Stomach (tissue), 9 donors: ENCODE data around the gene POU3F3. TPM values are rescaled to one million over a fixed set of nuclear protein-coding genes. Genes with fewer than 3 reads are reported as not detected.

Experiments used
- DNase-seq, 2 donors: peaks; one replicate each; pipeline versions ENCODE4 v3.0.0 to v3.0.0-alpha.2; 2013 to 2019
- H3K27ac ChIP-seq, 5 donors: fragments of 200-600 bp in 4 of 5; sonication (generic) in 4 of 5; one replicate each; pipeline ENCODE4 v1.5.1; 2013 to 2019; ENCODE audit warnings: mild to moderate bottlenecking in 1 of 5, moderate library complexity in 1 of 5
- H3K27me3 ChIP-seq, 3 donors: fragments of 200-600 bp; sonication (generic); one replicate each; pipeline ENCODE4 v1.5.1; 2017 to 2019; ENCODE audit warnings: mixed run types in 1 of 3
- H3K36me3 ChIP-seq, 4 donors: fragments of 200-600 bp; sonication (generic); 1 replicate in 3 of 4; 2 replicates in 1 of 4; pipeline ENCODE4 v1.5.1; 2016 to 2019
- H3K4me1 ChIP-seq, 4 donors: fragments of 200-600 bp; sonication (generic); one replicate each; pipeline ENCODE4 v1.5.1; 2016 to 2019
- H3K4me3 ChIP-seq, 4 donors: fragments of 200-600 bp; sonication (generic) in 3 of 4; one replicate each; pipeline ENCODE4 v1.5.1; 2016 to 2019; ENCODE audit warnings: mild to moderate bottlenecking in 1 of 4
- H3K9me3 ChIP-seq, 4 donors: fragments of 200-600 bp; sonication (generic); one replicate each; pipeline ENCODE4 v1.5.1; 2016 to 2019
- CTCF ChIP-seq, 7 experiments: fragments of 450-650 bp in 4 of 7; fragments of 200-600 bp in 3 of 7; sonication (generic) in 3 of 7; IDR thresholded peaks; one replicate each; pipeline ENCODE4 v1.5.1; 2016 to 2019; ENCODE audit warnings: antibody characterized with exemption in 7 of 7, control low read depth in 2 of 7, mild to moderate bottlenecking in 1 of 7
- EP300 ChIP-seq: sonication (generic); formaldehyde crosslinking; IDR thresholded peaks from one replicate; pipeline ENCODE4 v1.6.1; 2017; ENCODE audit warnings: antibody characterized with exemption
- POLR2A ChIP-seq, 4 donors: fragments of 450-650 bp; IDR thresholded peaks; one replicate each; pipeline ENCODE4 v1.6.1; 2016; ENCODE audit warnings: antibody characterized with exemption in 4 of 4, control low read depth in 2 of 4, mild to moderate bottlenecking in 1 of 4, moderate library complexity in 1 of 4
- POLR2AphosphoS5 ChIP-seq, 3 donors: sonication (generic); formaldehyde crosslinking; IDR thresholded peaks; one replicate each; pipeline ENCODE4 v1.6.1; 2016; ENCODE audit warnings: antibody characterized with exemption in 3 of 3
- WGBS, 5 donors: extraction: QIAGEN DNeasy Blood & Tissue Kit in 3 of 5; methylation state at CpG; one replicate each; pipeline versions ENCODE4 v1.1.5 to v1.1.7; 2013 to 2018; 5-methylcytosine and 5-hydroxymethylcytosine counted together
- intact Hi-C: fragments of 100-400 bp; cut with DNase I; formaldehyde crosslinking; loops from one replicate; pipeline ENCODE4 v1.15.1; 2023; ENCODE audit warnings: low total_unique reads
- polyA plus RNA-seq, 3 donors: library from polyadenylated mRNA; stranded (reverse); fragments of 200-250 nt; gene quantifications; one replicate each; pipeline ENCODE4 v1.2.3, GENCODE V29; 2013
- total RNA-seq, 5 donors: library from RNA; depleted of rRNA; stranded (reverse); fragments of >200 nt; gene quantifications; one replicate each; pipeline versions ENCODE4 v1.1.0 to v1.2.3, GENCODE V29; 2014 to 2016
- donor health status: healthy with polysubstance abuse.
- donor health status: Bipolar disorder and iron deficiency.
- donor health status: healthy.

POU3F3 gene
- total and polyA plus RNA-seq, 8 donors, result 0.37 to 0.93 TPM; not detected in 6

- intact Hi-C loops, result no loop called here
- peaks cover 28 to 51% (median 39%) of the 10 kb centered on the region in 4 donors for H3K4me1 ChIP-seq
- peaks cover 33 to 100% (median 94%) of the 10 kb centered on the region in 3 donors for H3K27me3 ChIP-seq
- H3K36me3 ChIP-seq, result no peaks in the 10 kb centered on the region
- TF ChIP-seq POLR2AphosphoS5 (IDR thresholded peaks at IDR 0.05), result no peak
- TF ChIP-seq CTCF (IDR thresholded peaks at IDR 0.05), result no peak
- TF ChIP-seq EP300, result no peak
- TF ChIP-seq POLR2A (IDR thresholded peaks at IDR 0.05), result no peak
- H3K27ac ChIP-seq, result no peak overlapping the region
- 16 to 24% (median 23%) methylated on average over 4 of the region's 4 CpGs for WGBS, 5 donors
- no peak for DNase-seq
- H3K9me3 ChIP-seq, result peaks cover 0 to 5% (median 0%) of the 10 kb centered on the region in 4 donors
- no peak overlapping the region for H3K4me3 ChIP-seq
Measured at GRCh38 chr2:104848526-104848925, 5.4 kb upstream of the POU3F3 start.

- peaks cover 0 to 11% (median 0%) of the 10 kb centered on the region in 4 donors for H3K9me3 ChIP-seq
- no peak overlapping the region for H3K27ac ChIP-seq
- H3K4me1 ChIP-seq, result peaks cover 31 to 51% (median 41%) of the 10 kb centered on the region in 4 donors
- H3K36me3 ChIP-seq, result no peaks in the 10 kb centered on the region
- no peak overlapping the region for H3K4me3 ChIP-seq
- intact Hi-C loops, result no loop called here
- no peak for DNase-seq
- WGBS, 5 donors, result 7 to 17% (median 14%) methylated on average over 1 of the region's 1 CpG
- TF ChIP-seq POLR2A (IDR thresholded peaks at IDR 0.05), result no peak
- no peak for TF ChIP-seq CTCF (IDR thresholded peaks at IDR 0.05)
- TF ChIP-seq POLR2AphosphoS5 (IDR thresholded peaks at IDR 0.05), result no peak
- no peak for TF ChIP-seq EP300
- peaks cover 33 to 100% (median 94%) of the 10 kb centered on the region in 3 donors for H3K27me3 ChIP-seq
Measured at GRCh38 chr2:104849101-104849500, 4.8 kb upstream of the POU3F3 start.

- WGBS, 5 donors, result 3 to 8% (median 5%) methylated on average over 7 of the region's 7 CpGs
- intact Hi-C loops, result no loop called here
- Histone ChIP-seq H3K4me1 (peaks cover 29 to 51% (median 39%) of the 10 kb centered on the region in 4 donors), H3K36me3 (no peaks in the 10 kb centered on the region), H3K4me3 (no peak overlapping the region), H3K27ac (peak overlapping the region in 1 of 5 donors; percentile 3), H3K27me3 (peaks cover 33 to 100% (median 94%) of the 10 kb centered on the region in 3 donors), H3K9me3 (peaks cover 0 to 11% (median 0%) of the 10 kb centered on the region in 4 donors)
- peak in 1 of 2 donors; percentile 89 for DNase-seq
- peak in 5 of 7 experiments; percentile 4 to 71 (median 52) for TF ChIP-seq CTCF (IDR thresholded peaks at IDR 0.05)
- TF ChIP-seq POLR2AphosphoS5 (IDR thresholded peaks at IDR 0.05), result no peak
- TF ChIP-seq POLR2A (IDR thresholded peaks at IDR 0.05), result no peak
- TF ChIP-seq EP300, result no peak
Measured at GRCh38 chr2:104849618-104850141, 4.2 kb upstream of the POU3F3 start.

GRCh38 chr2:104850361-104851290 lies 3.3 kb upstream of the POU3F3 start:
- Histone ChIP-seq H3K27me3 (peaks cover 34 to 99% (median 88%) of the 10 kb centered on the region in 3 donors), H3K4me3 (no peak overlapping the region), H3K36me3 (no peaks in the 10 kb centered on the region), H3K4me1 (peaks cover 26 to 46% (median 36%) of the 10 kb centered on the region in 4 donors), H3K9me3 (peaks cover 0 to 11% (median 0%) of the 10 kb centered on the region in 4 donors), H3K27ac (peak overlapping the region in 1 of 5 donors; percentile 3)
- peak in 1 of 2 donors; percentile 5 for DNase-seq
- intact Hi-C loops, result no loop called here
- no peak for TF ChIP-seq POLR2A (IDR thresholded peaks at IDR 0.05)
- TF ChIP-seq CTCF (IDR thresholded peaks at IDR 0.05), result no peak
- TF ChIP-seq POLR2AphosphoS5 (IDR thresholded peaks at IDR 0.05), result no peak
- TF ChIP-seq EP300, result no peak
- WGBS, 5 donors, result 6 to 19% (median 13%) methylated on average over 9 of the region's 9 CpGs
